ENCODE measurements around the gene AAMDC.
"Not testable (repeated sequence)": the region's sequence is repeated elsewhere in the genome, so short reads cannot be mapped to it uniquely, and the experiment has no call there.

GRCh38 chr11:77913608-77914306 lies 92.8 kb downstream of the AAMDC start:
- not testable (repeated sequence) for TF ChIP-seq EZH2 (IDR thresholded peaks at IDR 0.05); POLR2AphosphoS5 (IDR thresholded peaks at IDR 0.05; ENCODE audit: borderline replicate concordance, low read depth, low read length); FOXP2 (optimal IDR thresholded peaks at IDR 0.05; ENCODE audit: control extremely low read depth, extremely low read length, insufficient read depth)
